HG03025 (cell line): ENCODE results near the gene PSMA3.
"Not testable (repeated sequence)": the region's sequence is repeated elsewhere in the genome, so short reads cannot be mapped to it uniquely, and the experiment has no call there.

ENCODE experiments used
- ATAC-seq: cut with Tn5 transposase; IDR thresholded peaks from one replicate; pipeline ENCODE4 v1.9.1; 2021; ENCODE audit warnings: mild to moderate bottlenecking, moderate library complexity; ENCODE audit not compliant: unreplicated experiment, low FRiP score

PSMA3 gene

DNA sequence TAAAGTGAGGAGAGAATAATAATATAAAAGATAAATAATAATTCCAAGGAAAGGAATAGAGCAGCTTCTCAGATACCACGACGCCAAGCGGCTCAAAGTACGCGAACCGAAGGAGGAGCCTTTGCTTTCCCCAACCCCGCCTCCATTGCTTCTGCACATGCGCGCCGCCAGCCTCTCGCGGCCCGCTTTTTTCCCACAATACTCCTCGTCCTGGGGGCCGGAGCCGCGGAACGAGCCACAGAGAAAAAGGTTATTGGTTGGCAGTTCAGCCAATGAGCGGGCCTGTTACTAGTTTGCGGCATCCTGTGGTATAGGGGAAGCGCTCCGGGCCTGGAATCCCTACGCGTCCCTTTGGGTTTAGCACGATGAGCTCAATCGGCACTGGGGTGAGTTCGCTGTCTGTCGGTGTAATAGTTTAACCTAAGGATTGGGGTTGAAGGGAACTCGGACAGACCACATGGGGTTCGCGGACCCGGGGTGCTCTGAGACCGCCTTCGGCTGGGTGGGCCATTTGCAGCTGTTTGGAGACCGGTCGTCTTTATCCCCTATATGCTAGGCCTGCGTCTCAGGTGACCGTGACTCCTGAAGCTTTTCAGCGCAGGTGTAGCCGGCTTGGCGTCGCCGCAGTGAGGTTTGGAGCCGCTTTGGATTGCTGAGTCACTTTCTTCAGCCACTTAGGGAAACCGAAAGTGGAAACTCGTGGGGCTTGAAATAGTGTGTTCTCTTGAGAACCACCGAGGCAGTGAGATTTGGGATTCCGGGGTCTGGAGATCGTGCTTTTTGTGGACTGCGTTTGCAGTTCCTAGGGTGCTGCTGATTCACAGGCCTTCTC is at the start of gene PSMA3:
Gene PSMA3, plus strand, starts transcription at position 288 of the 832 bp plus-strand sequence. Its CDS starts 78 bp downstream, at position 366.
- peak; percentile 91 for ATAC-seq

DNA sequence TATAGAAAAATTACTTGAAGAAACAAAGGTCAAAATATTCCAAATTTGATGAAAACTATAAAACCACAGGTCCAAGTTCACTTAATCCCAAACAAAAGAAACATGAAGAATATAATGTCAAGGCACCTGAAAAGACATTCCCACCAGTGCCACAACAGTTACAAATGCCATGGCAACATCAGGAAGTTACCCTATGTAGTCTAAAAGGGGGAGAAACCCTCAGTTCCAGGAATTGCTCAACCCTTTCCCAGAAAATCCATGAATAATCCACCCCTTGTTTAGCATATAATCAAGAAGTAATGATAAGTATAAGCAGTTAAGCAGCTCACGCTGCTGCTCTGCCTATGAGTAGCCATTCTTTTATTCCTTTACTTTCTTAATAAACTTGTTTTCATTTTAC is 48.4 kb upstream of the PSMA3 start:
- ATAC-seq: no peak

DNA sequence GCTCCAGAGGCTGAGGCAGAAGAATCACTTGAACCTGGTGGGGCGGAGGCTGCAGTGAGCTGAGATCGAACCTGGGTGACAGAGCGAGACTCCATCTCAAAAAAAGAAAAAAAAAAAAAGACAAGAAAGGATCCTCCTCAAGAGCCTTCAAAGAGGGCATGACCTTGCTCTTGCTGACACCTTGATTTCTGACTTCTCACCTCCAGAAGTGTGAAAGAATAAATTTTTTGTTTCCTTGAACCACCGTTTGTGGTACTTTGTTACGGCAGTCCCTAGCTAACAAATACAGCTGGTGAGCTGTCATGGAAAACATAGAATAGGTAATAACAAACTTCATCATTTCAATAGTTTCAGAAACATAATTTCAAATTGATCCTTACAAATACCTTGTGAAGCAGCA is 46.6 kb upstream of the PSMA3 start:
- no peak for ATAC-seq

DNA sequence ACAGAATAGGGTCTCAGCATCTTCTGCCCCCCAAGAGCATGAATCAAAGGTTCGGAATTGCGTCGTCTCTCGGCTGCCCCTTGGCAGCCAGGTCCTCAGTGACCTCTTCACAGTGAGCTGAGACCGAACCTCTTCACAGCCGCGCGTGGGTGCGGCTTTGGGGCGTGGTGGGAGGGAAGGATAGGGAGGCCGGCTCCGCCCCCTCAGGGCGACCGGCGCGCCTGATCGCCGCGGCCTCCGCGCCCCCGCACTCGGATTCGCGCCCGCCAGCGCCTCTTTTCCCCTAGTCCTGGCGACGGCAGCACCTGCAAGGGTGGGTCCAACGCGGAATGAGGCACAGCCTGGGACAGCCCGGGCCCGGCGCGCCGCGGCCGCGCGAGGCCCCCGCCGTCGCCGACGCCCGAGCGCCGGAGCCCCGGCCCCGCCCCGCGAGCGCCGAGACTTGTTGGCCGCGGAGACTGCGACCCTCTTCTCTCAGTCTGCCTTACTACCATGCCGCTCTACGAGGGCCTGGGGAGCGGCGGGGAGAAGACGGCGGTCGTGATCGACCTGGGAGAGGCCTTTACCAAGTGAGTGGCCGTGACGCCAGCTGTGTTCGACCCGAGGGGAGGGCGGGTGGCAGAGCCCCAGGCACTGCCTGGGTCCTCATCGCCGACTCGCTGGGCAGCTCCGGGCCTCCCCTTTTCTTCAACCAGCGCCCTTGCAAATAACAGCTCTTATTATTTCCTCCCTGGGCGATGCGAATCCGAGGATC is 44.7 kb upstream of the PSMA3 start, which contains the start of gene ACTR10:
Gene ACTR10, plus strand, starts transcription at position 424 of the 754 bp plus-strand sequence. Its CDS starts 69 bp downstream, at position 493.
- ATAC-seq: peak; percentile 92

DNA sequence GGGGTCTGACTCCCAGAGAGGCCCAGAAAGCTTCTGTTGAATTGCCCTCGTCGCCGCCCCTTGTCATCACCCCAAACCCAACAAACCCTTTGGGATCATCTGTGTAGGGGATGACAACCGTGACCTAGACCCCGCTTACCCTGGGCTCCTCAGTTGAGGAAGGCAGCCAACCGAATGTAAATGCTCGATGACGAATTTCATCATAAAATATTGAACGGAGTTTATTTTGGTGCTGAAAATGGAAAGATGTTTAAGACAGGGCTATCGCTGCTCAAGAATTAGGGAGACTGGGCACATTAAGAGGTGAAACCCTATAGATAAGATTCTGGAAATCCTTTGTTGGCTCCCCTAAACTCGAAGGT is 44.2 kb upstream of the PSMA3 start:
- ATAC-seq: peak; percentile 18

DNA sequence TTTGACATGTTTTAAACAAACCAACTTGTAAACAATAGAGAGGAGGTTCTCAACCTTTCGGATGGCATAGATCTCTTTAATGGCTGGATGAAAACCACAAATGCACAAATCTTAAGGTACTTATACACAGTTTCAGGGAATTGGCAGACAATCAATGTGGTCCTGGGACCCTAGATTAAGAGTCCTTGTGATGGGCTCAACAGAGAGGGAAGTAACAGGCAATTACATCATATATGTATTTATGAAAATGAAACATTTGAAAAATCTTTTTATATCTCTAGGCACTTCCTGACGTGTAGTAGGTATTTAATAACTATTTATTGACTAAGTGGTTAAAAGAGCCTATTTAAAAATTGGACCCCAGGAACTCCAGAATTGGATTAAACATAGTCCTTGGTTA is 43.8 kb upstream of the PSMA3 start:
- ATAC-seq: no peak

DNA sequence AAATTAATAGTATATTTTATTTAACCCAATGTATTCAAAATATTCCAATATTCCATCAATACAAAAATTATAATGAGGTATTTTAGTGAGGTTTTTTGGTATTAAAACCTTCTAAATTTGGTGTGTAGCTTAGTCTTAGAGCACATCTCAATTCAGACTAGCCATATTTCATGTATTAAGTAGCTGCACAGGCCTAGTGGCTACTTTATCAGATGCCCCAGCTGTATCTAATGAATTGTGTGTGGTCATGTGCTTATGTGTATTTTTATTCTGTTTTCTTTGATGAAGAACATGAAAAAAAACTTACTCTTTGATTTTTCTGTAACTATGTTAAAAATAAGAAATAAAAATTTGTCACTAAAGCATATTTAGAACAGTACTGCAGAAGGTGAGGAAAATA is 31.5 kb upstream of the PSMA3 start:
- no peak for ATAC-seq

DNA sequence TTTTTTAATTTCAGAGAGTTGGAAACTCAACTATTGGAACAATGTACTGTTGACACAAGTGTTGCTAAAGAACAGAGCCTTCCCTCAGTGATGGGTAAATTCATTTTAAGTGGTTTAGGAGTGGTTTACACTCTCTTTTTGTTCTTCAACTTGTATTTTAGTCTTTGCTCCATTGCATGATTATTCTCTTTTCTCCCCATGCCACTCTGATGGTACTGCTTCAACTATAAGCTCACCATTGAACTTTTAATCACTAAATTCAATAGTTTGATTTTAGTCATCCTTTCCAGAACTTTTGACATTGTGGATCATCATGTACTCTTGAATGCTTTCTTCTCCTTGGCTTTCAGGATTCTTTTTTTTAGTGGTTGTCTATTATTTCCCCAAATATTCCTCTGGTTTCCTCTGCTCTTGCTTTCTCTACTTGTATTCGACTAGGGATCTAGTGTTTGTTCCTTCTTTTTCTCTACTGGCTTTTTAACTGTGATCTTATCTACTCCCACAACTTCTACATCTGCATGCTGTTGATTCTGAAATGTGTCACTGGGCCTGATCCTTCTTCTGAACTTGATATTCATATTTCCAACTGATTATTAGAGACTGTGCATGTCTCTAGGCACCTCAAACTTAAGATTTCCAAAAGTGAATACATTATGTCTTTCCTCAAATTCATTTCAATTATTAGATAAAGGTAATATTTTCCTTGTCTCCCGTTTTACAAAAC is 29.3 kb upstream of the PSMA3 start:
- no peak for ATAC-seq

DNA sequence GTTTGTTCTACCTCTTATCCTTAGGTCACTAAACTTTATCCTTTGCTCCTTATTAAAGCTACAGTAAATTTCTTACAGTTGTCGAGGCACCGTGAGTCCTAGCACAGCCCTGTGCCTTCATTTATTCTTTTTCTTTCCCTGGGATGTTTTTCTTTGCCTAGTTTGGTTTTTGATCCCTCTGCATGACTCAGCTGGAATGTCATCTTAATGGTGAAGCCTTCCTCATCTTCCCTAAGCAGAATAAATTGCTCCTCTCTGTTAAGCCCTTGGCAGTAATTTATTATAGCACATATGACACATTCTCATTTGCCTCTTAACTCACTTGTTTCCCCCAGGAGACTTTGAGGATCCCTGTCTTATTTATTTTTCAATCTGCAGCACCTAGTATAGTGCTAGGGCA is 28.1 kb upstream of the PSMA3 start:
- ATAC-seq: no peak

DNA sequence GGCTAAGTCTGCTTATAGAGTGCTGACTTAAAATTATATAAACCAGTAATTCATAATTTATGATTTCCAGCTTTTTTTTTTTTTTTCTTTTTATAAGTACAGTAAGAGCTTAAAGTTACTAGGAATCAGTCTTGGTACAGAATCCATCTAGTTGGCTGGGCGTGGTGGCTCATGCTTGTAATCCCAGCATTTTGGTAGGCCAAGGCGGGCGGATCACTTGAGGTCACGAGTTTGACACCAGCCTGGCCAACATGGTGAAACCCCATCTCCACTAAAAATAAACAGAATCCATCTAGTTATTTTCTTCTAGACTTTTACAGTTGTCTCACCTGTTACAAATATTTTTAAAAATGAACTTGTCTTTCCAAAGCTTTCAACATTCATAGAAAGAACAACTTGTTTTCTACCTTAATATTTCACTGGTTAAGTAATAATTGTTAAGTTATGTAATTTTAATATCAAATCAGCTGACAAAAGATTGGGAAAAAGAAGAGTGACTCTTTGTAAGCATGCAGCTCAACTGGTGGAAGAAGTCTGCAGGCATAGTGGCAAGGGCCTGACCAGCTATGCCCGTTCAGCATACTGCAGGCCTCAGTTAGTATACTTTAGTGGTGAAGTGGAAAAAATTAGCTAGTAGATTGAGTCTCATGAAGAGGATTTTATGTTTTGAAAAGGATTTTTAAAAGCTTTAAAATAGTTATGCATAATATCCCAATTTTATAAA is 17.4 kb upstream of the PSMA3 start:
- ATAC-seq: no peak

DNA sequence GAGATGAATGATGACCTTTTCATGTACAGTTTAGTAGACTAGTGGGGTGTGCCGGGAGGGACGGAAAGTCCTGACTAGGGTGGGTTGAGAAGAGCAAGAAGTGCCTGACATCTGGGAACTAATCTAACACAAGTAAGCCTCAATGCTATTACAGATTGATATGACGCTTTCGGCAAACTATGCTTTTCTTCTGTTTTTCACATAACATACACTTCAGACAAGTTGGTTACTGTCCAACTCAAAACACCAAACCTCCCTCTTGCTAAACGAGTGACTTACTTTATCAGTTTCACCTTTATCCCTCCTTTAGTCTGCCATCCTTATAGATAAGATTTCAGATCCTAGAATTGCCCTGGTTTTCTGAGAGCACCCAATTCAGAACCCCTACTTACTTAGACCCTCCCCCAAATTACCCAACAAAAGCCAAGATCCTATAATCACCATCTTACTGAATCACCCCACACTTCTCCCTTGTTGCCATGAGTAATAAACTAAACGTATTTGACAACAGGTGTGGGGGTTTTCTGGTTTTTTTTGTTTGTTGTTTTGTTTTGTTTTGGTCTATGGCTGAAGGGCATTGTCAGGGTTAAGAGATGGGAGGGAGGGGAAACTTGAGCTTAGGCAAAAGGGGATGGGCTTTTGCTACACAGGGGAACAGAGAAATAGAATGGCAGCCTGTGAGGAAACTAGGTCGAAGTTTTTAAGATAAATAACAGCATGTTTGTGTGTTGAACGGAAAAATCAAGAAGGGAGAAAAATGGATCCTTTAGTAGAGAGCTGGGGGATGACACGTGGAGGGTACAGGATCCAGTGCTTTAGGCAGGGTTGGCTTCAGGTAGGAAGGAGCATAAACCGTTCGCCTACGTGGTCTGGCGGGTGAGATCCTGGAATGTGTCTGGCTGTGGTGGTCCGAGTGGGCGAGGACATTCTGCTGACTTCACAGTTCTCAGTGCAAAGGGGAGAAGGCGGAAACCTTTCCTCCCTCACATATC is 6.1 kb upstream of the PSMA3 start:
- ATAC-seq: no peak

DNA sequence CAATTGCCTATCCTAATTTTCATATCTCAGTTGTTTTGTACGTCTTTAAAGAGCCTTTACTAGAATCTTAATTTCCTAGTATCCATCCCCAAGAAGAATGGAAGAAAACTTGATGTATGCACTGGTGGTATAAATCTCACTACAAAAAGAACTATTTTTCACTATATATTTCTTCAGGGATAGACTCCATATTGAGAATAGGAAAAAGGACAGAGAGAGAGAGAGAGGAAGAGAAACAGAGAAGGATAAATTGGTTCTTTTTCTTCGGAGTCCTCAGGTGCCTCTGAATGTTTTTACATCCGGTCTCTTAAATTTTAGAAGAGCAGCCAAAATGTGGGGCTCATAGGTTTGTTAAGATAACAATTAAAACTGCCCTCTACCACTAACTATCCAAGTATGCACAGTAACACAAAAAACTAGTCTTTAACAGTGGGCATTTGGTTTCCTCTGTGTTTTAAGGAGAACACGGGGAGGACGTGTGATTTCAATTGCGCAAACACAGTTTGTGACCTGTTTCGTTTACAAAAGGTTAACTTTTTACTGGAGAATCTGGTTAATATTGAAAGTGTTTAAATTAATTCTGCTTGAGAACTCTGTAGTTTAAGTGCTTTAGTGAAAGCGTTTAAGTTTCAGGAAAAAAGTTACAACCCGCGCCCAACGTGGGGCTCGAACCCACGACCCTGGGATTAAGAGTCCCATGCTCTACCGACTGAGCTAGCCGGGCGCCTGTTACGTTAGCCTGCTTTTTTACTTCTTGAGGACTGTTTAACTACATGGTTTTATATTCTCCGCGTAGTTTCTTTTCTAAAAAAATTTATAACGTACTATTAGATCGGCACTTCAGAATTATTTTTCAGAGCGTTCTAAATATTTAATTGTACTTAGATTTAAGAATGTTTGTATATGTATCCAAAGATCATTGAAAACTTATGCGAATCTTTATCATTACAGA is 5.1 kb upstream of the PSMA3 start:
- ATAC-seq: no peak

DNA sequence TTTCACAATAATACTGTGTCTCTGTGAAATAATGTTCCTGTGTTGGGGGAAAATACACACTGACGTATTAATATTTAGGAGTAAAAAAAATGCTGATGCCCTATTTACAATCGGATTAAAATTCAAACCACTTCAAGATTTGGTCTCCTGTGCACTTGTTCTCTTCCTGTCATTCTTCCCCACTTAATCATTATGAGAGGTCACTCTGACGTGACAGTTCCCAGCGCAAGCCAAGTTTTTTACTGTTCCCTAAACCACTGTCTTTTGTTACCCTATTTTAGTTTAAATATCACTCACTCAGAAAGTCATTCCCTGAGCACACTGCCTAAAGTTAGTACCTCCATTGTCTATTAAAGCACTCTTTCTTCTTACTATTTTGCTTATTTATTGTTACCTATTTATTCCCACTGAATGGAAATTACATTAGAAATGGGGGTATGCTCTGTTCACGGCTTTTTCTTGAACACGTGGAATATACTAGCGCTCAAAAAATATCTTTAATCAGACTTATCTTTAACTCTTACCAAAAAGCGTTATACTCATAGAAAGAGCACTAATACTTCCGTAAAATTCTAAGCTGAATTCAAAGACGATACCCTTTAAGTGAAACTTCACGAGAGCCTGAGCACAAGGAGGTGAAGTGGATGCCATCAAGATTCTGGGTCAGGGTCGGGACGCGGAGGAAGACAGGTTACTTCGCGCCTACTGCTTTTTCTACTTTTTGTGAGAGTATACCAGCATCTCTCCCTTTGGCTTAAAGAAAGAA is 670 bp upstream of the PSMA3 start:
- peak; percentile 42 for ATAC-seq

DNA sequence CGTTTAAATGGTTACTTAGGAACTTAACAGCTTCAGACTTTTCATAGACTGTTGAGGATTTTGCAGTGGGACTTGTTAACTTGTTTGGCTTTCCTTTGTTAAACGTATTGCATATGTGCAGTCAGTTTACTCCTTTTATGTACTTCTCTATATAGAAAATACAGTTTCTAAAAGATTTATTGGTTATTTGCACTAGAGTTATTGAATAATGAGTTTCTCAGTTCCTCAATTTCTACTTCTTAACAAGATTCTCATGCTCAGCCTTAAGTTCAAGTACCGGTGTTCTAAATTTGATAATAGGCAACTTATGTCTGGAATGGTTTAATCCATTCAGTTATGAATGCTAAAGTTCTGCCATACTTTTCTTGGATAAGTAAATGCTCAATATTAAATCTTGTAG is 919 bp downstream of the PSMA3 start:
- no peak for ATAC-seq

DNA sequence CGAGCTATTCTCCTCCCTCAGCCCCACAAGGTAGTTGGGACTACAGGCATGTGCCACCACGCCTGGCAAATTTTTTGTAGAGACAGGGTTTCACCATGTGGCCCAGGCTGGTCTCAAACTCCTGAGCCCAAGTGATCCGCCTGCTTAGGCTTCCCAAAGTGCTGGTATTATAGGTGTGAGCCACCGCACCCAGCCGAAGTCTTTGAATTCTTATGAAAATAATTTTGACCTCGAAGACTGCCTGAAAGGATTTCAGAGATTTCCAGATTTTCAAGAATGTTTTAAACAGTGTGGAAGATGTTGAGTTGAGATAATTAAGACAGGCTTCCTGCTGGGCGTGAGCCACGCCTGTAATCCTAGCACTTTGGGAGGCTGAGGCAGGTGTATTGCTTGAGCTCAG is 5.0 kb downstream of the PSMA3 start:
- no peak for ATAC-seq

DNA sequence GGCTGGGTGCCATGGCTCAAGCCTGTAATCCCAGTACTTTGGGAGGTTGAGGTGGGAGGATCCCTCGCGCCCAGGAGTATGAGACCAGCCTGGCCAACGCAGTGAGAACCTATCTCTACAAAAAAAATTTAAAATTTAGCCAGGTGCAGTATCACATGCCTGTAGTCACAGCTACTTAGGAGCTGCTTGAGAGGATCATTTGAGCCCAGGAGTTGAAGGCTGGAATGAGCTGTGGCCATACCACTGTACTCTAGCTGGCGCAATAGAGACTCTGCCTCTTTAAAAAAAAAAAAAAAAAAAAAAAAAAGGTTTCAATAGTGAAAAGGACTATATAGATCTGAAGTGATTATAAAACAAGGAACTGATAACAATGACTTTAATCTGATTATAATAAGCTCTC is 13.5 kb downstream of the PSMA3 start:
- no peak for ATAC-seq

DNA sequence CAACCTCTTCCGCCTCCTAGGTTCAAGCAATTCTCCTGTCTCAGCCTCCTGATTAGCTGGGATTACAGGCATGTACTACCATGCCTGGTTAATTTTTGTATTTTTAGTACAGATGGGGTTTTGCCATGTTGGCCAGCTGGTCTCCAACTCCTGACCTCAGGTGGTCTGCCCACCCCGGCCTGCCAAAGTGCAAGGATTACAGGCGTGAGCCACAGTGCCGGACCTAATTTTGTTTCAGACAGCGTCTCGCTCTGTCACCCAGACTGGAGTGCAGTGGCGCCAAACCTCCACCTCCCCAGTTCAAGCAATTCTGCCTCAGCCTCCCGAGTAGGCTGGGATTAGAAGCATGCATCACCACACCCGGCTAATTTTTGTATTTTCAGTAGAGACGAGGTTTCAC is 17.4 kb downstream of the PSMA3 start:
- not testable (repeated sequence) for ATAC-seq
